Measurements from ENCODE around the gene MFAP3. TPM values are rescaled to one million over a fixed set of nuclear protein-coding genes. Genes with fewer than 3 reads are reported as not detected.

MFAP3 gene
- total RNA-seq, 2 experiments from 2014 or later = 23.5 to 25.5 TPM

DNA sequence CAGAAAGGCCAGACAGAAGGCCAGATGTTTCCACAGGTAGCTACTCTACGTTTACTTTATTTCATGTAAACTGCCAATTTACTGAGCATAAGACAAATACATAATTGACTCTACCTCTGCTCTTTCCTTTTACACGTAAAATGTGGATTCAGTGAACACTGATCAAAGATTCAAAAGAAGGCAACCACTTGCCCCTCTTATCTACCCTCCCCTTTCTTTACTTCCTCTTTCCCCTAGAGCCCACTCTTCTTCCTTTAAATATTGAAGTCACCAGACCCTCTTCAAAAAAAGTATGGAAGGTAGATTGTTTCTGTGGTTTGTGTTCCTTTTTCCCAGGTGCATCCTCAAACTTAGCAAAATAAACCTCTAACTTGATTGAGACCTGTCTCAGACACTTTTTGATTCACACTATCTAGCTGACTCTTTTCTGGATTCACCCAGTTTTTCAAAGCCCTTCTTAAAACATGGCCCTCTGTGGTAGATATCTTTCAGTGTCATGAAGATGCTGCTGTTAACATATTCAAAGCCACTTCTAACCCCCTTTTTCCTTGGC, 6.8 kb upstream of the MFAP3 start:
- Mint-ChIP-seq H3K4me1 (peaks cover 2% of the 10 kb centered on the region), H3K9me3 (no peaks in the 10 kb centered on the region), H3K4me3 (no peak overlapping the region), H3K36me3 (ENCODE audit: low read depth) (peaks cover 18% of the 10 kb centered on the region), H3K27me3 (no peaks in the 10 kb centered on the region), H3K27ac (no peak overlapping the region)
- CTCF ChIA-PET = no interaction called here
- DNase-seq = no peak
- POLR2A ChIA-PET = no interaction called here

DNA sequence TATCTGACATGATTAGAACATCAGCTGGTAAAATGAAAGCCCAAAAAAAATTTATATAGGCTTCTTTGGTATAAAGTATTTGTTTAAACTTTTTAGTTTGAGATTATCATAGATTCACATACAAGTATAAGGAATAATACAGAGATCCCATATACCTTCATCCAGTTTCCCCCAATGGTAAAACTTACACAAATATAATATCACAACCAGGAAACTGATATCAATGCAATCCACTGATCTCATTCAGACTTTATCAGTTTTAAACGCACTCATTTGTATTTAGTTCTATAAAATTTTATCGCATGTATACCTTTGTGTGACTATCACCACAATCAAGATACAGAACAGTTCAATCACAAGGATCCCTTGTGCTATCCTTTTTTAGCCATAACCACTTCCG, 3.8 kb upstream of the MFAP3 start:
- ChIA-PET CTCF (interaction anchor here (0.9 to 1.2 kb wide), 2 partner anchors 38 to 149 kb away, joined by 3 to 4 read pairs; no protein-coding TSS in a partner anchor), POLR2A (no interaction called here)
- peaks cover 22% of the 10 kb centered on the region for H3K4me1 Mint-ChIP-seq
- no peak overlapping the region for H3K4me3 Mint-ChIP-seq
- peaks cover 18% of the 10 kb centered on the region for H3K36me3 Mint-ChIP-seq (ENCODE audit: low read depth)
- no peak overlapping the region for H3K27ac Mint-ChIP-seq
- no peaks in the 10 kb centered on the region for H3K27me3 Mint-ChIP-seq
- DNase-seq = no peak
- no peaks in the 10 kb centered on the region for H3K9me3 Mint-ChIP-seq

DNA sequence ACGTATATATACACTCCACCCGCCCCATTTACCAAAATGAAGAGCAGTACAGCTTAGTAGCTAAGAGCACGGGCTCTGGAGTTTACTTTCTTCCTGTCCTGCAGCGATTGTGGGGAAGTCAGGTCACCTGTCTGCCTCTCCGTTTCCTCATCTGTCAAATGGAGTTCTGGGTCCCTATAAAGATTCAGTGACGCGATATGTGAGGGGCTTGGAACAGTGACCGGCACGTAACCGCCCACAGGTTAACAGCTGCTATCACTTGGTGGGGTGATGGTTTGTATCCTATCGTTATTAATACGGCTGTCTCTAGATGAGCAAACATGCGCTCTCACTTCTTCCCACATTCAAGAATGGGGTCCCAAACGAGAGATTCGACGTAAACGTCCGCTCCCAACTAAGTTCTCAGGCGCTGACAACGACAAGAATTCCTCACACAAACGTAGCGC, 483 bp upstream of the MFAP3 start:
- DNase-seq = peak; percentile 44
- H3K27ac Mint-ChIP-seq = peak overlapping the region; percentile 96
- H3K27me3 Mint-ChIP-seq = no peaks in the 10 kb centered on the region
- H3K36me3 Mint-ChIP-seq (ENCODE audit: low read depth) = peaks cover 15% of the 10 kb centered on the region
- POLR2A ChIA-PET = interaction anchor here (0.7 to 3.6 kb wide), 23 partner anchors 11 to 410 kb away, joined by 3 to 36 read pairs (median 6); partner anchors contain the start of genes GALNT10 and SAP30L
- H3K9me3 Mint-ChIP-seq = no peaks in the 10 kb centered on the region
- CTCF ChIA-PET = interaction anchor here (1.0 to 5.0 kb wide), 9 partner anchors 10 to 367 kb away, joined by 3 to 38 read pairs (median 7); partner anchors contain the start of gene GALNT10
- H3K4me3 Mint-ChIP-seq = peak overlapping the region; percentile 99
- peaks cover 46% of the 10 kb centered on the region for H3K4me1 Mint-ChIP-seq

DNA sequence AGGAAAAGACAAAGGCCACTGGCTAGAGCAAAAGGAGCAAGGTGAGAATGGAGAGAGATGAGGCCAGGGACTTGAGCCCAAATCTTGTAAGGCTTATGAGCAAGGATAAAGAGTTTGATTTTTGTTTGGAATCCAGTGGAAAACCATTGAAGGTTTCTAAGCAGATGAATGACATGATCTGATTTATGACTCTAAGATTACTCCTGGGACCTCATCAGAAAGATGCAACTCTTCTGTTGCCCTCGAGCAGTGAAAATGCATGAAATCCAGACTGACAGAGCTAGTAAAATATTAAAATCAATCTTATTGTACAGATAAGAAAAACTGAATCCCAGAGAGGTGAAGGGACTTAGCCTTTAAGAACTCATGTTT, 677 bp downstream of the MFAP3 start:
- CTCF ChIA-PET = interaction anchor here (0.8 to 5.0 kb wide), 7 partner anchors 20 to 182 kb away, joined by 3 to 38 read pairs (median 9); partner anchors contain the start of gene GALNT10
- Mint-ChIP-seq H3K36me3 (ENCODE audit: low read depth) (peaks cover 15% of the 10 kb centered on the region), H3K27ac (peak overlapping the region; percentile 96), H3K4me3 (peak overlapping the region; percentile 99), H3K9me3 (no peaks in the 10 kb centered on the region), H3K4me1 (peaks cover 55% of the 10 kb centered on the region), H3K27me3 (no peaks in the 10 kb centered on the region)
- POLR2A ChIA-PET = interaction anchor here (0.7 to 3.6 kb wide), 21 partner anchors 11 to 790 kb away, joined by 3 to 36 read pairs (median 6); partner anchors contain the start of genes GALNT10 and SAP30L
- no peak for DNase-seq

DNA sequence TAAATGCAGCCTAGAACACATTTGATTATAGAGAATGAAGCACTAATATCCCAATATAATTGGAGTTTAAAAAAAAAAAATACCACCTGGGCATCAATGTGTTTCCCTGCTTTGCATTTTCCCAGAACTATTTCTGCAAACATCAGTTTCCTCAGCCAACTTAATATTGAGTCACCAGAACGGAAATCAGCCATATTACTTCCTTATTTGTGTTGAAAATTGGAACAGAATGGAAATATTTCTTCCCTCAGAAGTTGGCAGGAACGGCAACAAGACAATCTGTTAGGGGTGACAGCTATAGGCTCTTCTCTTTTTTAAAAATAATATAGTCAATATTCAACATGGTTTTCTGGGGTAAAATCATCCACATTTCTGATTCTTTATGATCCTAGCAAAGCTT, 4.0 kb downstream of the MFAP3 start:
- DNase-seq = no peak
- H3K27ac Mint-ChIP-seq = no peak overlapping the region
- peaks cover 20% of the 10 kb centered on the region for H3K36me3 Mint-ChIP-seq (ENCODE audit: low read depth)
- no peaks in the 10 kb centered on the region for H3K27me3 Mint-ChIP-seq
- H3K4me3 Mint-ChIP-seq = no peak overlapping the region
- peaks cover 70% of the 10 kb centered on the region for H3K4me1 Mint-ChIP-seq
- CTCF ChIA-PET = no interaction called here
- no peaks in the 10 kb centered on the region for H3K9me3 Mint-ChIP-seq
- POLR2A ChIA-PET = interaction anchor here (0.7 kb wide), 1 partner anchor 32 kb away, joined by 3 read pairs; no protein-coding TSS in a partner anchor

DNA sequence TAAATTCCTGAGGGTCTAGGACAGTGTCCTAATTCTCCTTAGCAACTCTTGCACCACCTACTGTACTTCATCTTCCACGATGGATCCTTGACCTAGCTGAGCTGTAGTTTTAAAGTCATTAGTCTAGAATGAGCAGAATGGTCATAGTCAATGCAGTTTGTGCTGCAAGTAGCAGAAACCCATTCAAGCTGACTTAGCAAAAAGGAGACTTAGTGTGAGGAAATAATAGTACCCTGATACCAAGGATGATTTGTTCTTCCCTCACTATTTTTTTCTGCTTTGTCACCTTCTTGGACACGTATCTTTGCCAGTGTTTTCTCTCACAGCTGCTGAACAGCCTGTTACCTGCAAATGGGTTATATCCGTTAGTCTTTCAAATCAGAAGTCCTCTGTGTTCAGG, 5.3 kb downstream of the MFAP3 start:
- Mint-ChIP-seq H3K36me3 (ENCODE audit: low read depth) (peaks cover 20% of the 10 kb centered on the region), H3K9me3 (no peaks in the 10 kb centered on the region), H3K27ac (no peak overlapping the region), H3K27me3 (no peaks in the 10 kb centered on the region), H3K4me1 (peaks cover 65% of the 10 kb centered on the region), H3K4me3 (no peak overlapping the region)
- ChIA-PET CTCF (no interaction called here), POLR2A (no interaction called here)
- no peak for DNase-seq

DNA sequence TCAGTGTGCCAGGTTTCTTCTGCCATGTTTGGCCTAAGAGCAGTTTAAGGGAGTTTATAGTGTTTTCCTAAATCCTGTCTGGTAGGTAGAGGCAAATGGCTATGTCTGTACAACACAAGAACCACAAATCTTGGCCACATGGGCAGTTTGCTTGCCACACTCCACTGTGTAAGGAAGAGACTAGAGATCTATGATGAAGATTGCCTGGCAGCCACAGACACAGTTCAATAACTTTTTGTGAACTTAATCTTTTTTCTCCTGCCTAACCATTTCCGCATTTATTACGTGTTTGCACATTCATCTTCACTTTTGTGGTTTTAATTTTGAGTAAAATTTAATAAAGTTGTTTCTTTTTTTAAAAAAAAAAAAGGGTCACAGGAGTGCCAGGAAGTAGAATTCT, 5.8 kb downstream of the MFAP3 start:
- CTCF ChIA-PET = interaction anchor here (1.0 kb wide), 1 partner anchor 28 kb away, joined by 3 read pairs; no protein-coding TSS in a partner anchor
- POLR2A ChIA-PET = interaction anchor here (1.1 kb wide), 2 partner anchors 28 to 145 kb away, joined by 3 read pairs; no protein-coding TSS in a partner anchor
- no peak for DNase-seq
- no peaks in the 10 kb centered on the region for H3K9me3 Mint-ChIP-seq
- no peak overlapping the region for H3K4me3 Mint-ChIP-seq
- peaks cover 20% of the 10 kb centered on the region for H3K36me3 Mint-ChIP-seq (ENCODE audit: low read depth)
- peaks cover 61% of the 10 kb centered on the region for H3K4me1 Mint-ChIP-seq
- peak overlapping the region; percentile 2 for H3K27ac Mint-ChIP-seq
- no peaks in the 10 kb centered on the region for H3K27me3 Mint-ChIP-seq

DNA sequence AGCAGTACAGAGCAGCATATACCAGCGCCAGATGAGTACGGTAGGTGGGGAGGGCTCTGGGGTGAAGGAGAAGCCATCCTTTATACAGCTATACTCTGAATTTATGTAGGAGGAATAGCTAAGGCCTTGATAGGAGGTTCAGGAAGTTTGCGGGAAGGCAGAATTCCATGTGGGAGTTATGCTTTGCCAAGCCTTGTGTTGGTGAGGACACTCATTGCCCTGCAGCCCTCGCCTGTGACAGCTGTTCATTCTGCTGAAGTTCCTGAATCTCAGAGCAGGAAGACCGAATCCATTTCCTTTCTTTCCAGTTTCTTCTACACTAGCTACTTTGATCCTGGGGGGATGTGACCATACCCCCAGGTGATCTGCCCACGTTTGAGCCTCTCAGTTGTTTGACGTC, 7.7 kb downstream of the MFAP3 start:
- no peaks in the 10 kb centered on the region for H3K27me3 Mint-ChIP-seq
- no peak overlapping the region for H3K27ac Mint-ChIP-seq
- ChIA-PET POLR2A (no interaction called here), CTCF (interaction anchor here (4.1 kb wide), 1 partner anchor 26 kb away, joined by 23 read pairs; no protein-coding TSS in a partner anchor)
- H3K9me3 Mint-ChIP-seq = no peaks in the 10 kb centered on the region
- DNase-seq = no peak
- H3K4me1 Mint-ChIP-seq = peaks cover 46% of the 10 kb centered on the region
- no peak overlapping the region for H3K4me3 Mint-ChIP-seq
- peaks cover 29% of the 10 kb centered on the region for H3K36me3 Mint-ChIP-seq (ENCODE audit: low read depth)

DNA sequence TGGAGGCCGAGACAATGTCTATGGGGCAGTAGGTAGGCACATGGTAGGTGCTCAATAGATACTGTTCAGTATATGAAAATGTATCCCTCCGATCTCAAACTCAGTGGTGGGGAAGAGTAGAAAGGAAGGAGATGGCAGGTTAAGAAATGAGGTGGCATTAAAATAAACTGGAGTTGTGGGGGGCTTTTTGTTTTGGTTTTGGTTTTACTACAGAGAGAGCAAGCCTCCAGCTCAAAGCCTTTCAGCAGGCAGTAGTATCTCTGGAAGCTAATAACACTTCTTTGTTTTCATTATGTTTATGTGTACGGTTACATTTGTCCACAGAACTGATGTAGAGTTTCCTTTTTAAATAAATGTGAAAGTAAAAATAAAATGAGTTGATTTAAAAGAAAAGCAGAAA, 8.6 kb downstream of the MFAP3 start:
- H3K4me3 Mint-ChIP-seq = no peak overlapping the region
- no peaks in the 10 kb centered on the region for H3K9me3 Mint-ChIP-seq
- H3K36me3 Mint-ChIP-seq (ENCODE audit: low read depth) = peaks cover 33% of the 10 kb centered on the region
- DNase-seq = no peak
- H3K27ac Mint-ChIP-seq = peak overlapping the region; percentile 44
- ChIA-PET POLR2A (interaction anchor here (6.2 kb wide), 1 partner anchor 9 kb away, joined by 31 read pairs; the partner anchor contains the start of genes FAM114A2 and MFAP3), CTCF (interaction anchor here (1.2 to 4.1 kb wide), 2 partner anchors 25 to 358 kb away, joined by 3 to 23 read pairs; no protein-coding TSS in a partner anchor)
- peaks cover 39% of the 10 kb centered on the region for H3K4me1 Mint-ChIP-seq
- no peaks in the 10 kb centered on the region for H3K27me3 Mint-ChIP-seq

DNA sequence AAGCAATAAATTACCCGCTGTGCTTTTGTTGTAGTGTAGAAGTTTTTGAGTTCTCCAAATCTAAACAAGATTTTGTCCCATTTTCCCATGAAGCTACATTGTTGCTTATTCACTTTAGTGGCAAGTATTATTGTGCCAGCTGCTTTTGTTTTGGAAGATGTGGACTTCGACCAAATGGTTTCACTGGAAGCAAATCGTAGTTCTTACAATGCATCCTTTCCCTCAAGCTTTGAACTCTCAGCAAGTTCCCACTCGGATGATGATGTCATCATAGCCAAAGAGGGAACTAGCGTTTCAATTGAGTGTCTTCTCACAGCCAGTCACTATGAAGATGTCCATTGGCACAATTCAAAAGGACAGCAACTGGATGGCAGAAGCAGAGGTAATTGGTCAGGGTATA, 10.9 kb downstream of the MFAP3 start:
- Mint-ChIP-seq H3K4me3 (no peak overlapping the region), H3K36me3 (ENCODE audit: low read depth) (peaks cover 54% of the 10 kb centered on the region), H3K4me1 (peaks cover 39% of the 10 kb centered on the region), H3K27ac (no peak overlapping the region), H3K9me3 (no peaks in the 10 kb centered on the region), H3K27me3 (no peaks in the 10 kb centered on the region)
- POLR2A ChIA-PET = interaction anchor here (1.7 to 6.2 kb wide), 2 partner anchors 9 to 12 kb away, joined by 4 to 31 read pairs; partner anchors contain the start of genes FAM114A2 and MFAP3
- no peak for DNase-seq
- CTCF ChIA-PET = interaction anchor here (1.2 to 4.1 kb wide), 2 partner anchors 19 to 23 kb away, joined by 5 to 23 read pairs; no protein-coding TSS in a partner anchor

DNA sequence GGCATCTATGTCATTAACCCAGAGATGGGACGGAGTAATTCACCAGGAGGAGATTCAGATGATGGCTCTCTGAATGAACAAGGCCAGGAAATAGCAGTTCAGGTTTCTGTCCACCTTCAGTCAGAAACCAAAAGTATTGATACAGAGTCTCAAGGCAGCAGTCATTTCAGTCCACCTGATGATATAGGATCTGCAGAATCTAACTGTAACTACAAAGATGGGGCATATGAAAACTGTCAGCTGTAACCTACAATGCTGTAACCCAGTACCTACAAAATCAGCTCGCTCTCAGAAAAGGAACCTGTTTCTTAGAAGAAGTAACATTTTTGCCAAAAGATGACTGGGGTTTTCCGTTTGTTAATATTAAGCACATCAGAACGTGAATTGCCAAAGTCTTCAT, 14.7 kb downstream of the MFAP3 start:
- Mint-ChIP-seq H3K9me3 (no peaks in the 10 kb centered on the region), H3K36me3 (ENCODE audit: low read depth) (peaks cover 51% of the 10 kb centered on the region), H3K4me3 (no peak overlapping the region), H3K27me3 (no peaks in the 10 kb centered on the region), H3K27ac (no peak overlapping the region), H3K4me1 (peaks cover 23% of the 10 kb centered on the region)
- CTCF ChIA-PET = interaction anchor here (0.8 to 0.9 kb wide), 2 partner anchors 19 to 78 kb away, joined by 3 to 4 read pairs; no protein-coding TSS in a partner anchor
- no peak for DNase-seq
- POLR2A ChIA-PET = interaction anchor here (2.2 kb wide), 1 partner anchor 15 kb away, joined by 9 read pairs; the partner anchor contains the start of genes FAM114A2 and MFAP3

DNA sequence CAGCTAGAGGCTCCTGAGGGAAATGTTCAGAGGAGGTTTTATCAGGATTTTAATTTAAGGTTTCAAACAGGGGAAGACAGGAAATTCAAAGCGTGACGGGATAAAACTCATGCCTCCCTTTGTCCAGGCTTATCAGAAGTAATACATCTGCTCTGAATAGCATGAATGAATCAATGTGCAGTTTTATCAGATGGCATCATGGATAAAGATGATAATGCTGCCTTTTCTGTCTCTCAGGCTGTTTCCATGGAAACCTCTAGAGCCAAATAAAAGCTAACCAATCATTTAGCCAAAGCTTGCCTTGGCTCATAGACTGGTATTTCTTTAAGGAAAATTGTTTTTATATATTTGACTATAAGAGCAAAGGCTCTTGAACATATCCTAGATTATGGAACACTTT, 16.4 kb downstream of the MFAP3 start:
- no peak for DNase-seq
- H3K27me3 Mint-ChIP-seq = no peaks in the 10 kb centered on the region
- CTCF ChIA-PET = interaction anchor here (0.7 to 1.6 kb wide), 3 partner anchors 14 to 31 kb away, joined by 3 to 11 read pairs (median 3); no protein-coding TSS in a partner anchor
- POLR2A ChIA-PET = interaction anchor here (2.2 kb wide), 1 partner anchor 17 kb away, joined by 9 read pairs; the partner anchor contains the start of genes FAM114A2 and MFAP3
- H3K36me3 Mint-ChIP-seq (ENCODE audit: low read depth) = peaks cover 43% of the 10 kb centered on the region
- no peaks in the 10 kb centered on the region for H3K9me3 Mint-ChIP-seq
- no peak overlapping the region for H3K4me3 Mint-ChIP-seq
- peaks cover 39% of the 10 kb centered on the region for H3K4me1 Mint-ChIP-seq
- H3K27ac Mint-ChIP-seq = no peak overlapping the region
